Mesendoderm (in vitro differentiated cells): Measurements from ENCODE around the gene COPRS.
A peak's percentile ranks its signal among the peaks of the same experiment; 100 is the strongest.

Source experiments
- DNase-seq: peaks from one replicate; pipeline ENCODE4 v3.0.0; 2013
- H2AK5ac ChIP-seq: 2 replicates; pipeline ENCODE4 v1.6.1; 2013; ENCODE audit warnings: low read length, inconsistent platforms
- H2BK120ac ChIP-seq: 2 replicates; pipeline ENCODE4 v1.6.1; 2013; ENCODE audit warnings: low read depth, mild to moderate bottlenecking, low read length, moderate library complexity, mixed read lengths
- H2BK15ac ChIP-seq: replicated peaks from 2 replicates; pipeline ENCODE4 v1.6.1; 2013; ENCODE audit warnings: low read depth, mild to moderate bottlenecking, moderate library complexity
- H2BK5ac ChIP-seq: 2 replicates; pipeline ENCODE4 v1.6.1; 2013; ENCODE audit warnings: low read length, inconsistent platforms
- H3K18ac ChIP-seq: 2 replicates; pipeline ENCODE4 v1.6.1; 2013; ENCODE audit warnings: mild to moderate bottlenecking, low read length, mixed read lengths
- H3K23ac ChIP-seq: one replicate; pipeline ENCODE4 v1.6.1; 2013; ENCODE audit warnings: low read length
- H3K27ac ChIP-seq: 2 replicates; pipeline ENCODE4 v1.5.1; 2013; ENCODE audit warnings: low read depth, mild to moderate bottlenecking, inconsistent platforms, low read length, moderate library complexity
- H3K27me3 ChIP-seq: 2 replicates; pipeline ENCODE4 v1.6.1; 2013; ENCODE audit warnings: low read length, control low read depth, mild to moderate bottlenecking, inconsistent platforms; ENCODE audit not compliant: insufficient read depth, poor library complexity
- H3K36me3 ChIP-seq: 2 replicates; pipeline ENCODE4 v1.6.1; 2013; ENCODE audit warnings: low read length, inconsistent platforms; ENCODE audit not compliant: control insufficient read depth, insufficient read depth
- H3K4ac ChIP-seq: one replicate; pipeline ENCODE4 v1.6.1; 2013; ENCODE audit warnings: low read depth, mild to moderate bottlenecking, low read length, moderate library complexity
- H3K4me1 ChIP-seq: 2 replicates; pipeline ENCODE4 v1.6.1; 2013; ENCODE audit warnings: low read depth, low read length, inconsistent platforms; ENCODE audit not compliant: control insufficient read depth
- H3K4me2 ChIP-seq: 2 replicates; pipeline ENCODE4 v1.6.1; 2013; ENCODE audit warnings: low read length
- H3K4me3 ChIP-seq: 2 replicates; pipeline ENCODE4 v1.5.1; 2013; ENCODE audit warnings: mild to moderate bottlenecking, low read length
- H3K56ac ChIP-seq: one replicate; pipeline ENCODE4 v1.6.1; 2013; ENCODE audit warnings: low read length
- H3K79me1 ChIP-seq: 2 replicates; pipeline ENCODE4 v1.6.1; 2013; ENCODE audit warnings: low read length, inconsistent platforms
- H3K79me2 ChIP-seq: 2 replicates; pipeline ENCODE4 v1.6.1; 2013; ENCODE audit warnings: mild to moderate bottlenecking, low read length; ENCODE audit not compliant: control insufficient read depth, insufficient read depth
- H3K9ac ChIP-seq: 2 replicates; pipeline ENCODE4 v1.6.1; 2013; ENCODE audit warnings: low read length, inconsistent platforms
- H4K5ac ChIP-seq: one replicate; pipeline ENCODE4 v1.6.1; 2013; ENCODE audit warnings: low read length
- H4K8ac ChIP-seq: one replicate; pipeline ENCODE4 v1.6.1; 2013; ENCODE audit warnings: low read depth, mild to moderate bottlenecking, control low read depth, low read length, moderate library complexity
- WGBS: extraction: QIAGEN DNeasy Blood & Tissue Kit; methylation state at CpG from one replicate; pipeline ENCODE4 v1.1.7; 2013; ENCODE audit warnings: low lambda C conversion rate, missing lambda C conversion rate; ENCODE audit not compliant: insufficient coverage; ENCODE audit errors: extremely low coverage; 5-methylcytosine and 5-hydroxymethylcytosine counted together

The COPRS gene

DNA sequence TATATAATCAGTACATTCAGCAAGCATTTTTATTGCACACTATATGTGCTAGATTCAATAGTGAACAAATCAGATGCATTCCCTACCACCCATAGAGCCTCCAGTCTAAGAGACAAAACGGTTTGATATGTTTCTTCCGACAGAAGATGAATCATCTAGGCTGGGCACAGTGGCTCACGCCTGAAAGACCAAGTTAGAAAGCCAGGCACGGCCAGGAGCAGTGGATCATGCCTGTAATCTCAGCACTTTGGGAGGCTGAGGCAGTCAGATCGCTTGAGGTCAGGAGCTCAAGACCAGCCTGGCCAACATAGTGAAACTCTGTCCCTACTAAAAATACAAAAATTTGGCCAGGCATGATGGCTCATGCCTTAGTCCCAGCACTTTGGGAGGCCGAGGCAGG is 18.3 kb upstream of the COPRS start:
- H2BK5ac ChIP-seq, result no peak overlapping the region
- no peak overlapping the region for H3K18ac ChIP-seq
- DNase-seq, result no peak
- peaks cover 15% of the 10 kb centered on the region for H3K36me3 ChIP-seq
- H3K23ac ChIP-seq, result no peak overlapping the region
- H3K9ac ChIP-seq, result no peak overlapping the region
- no peak overlapping the region for H4K8ac ChIP-seq
- H3K27me3 ChIP-seq, result no peaks in the 10 kb centered on the region
- H3K56ac ChIP-seq, result no peak overlapping the region
- H3K4me3 ChIP-seq, result no peak overlapping the region
- no peak overlapping the region for H3K27ac ChIP-seq
- no peak overlapping the region for H2AK5ac ChIP-seq
- no peak overlapping the region for H4K5ac ChIP-seq
- no peaks in the 10 kb centered on the region for H3K4me1 ChIP-seq
- H2BK15ac ChIP-seq, result no peak overlapping the region
- no CpG with 5 or more reads among the region's 6 CpGs for WGBS
- H3K4me2 ChIP-seq, result no peak overlapping the region
- no peaks in the 10 kb centered on the region for H3K79me1 ChIP-seq
- no peak overlapping the region for H2BK120ac ChIP-seq
- no peak overlapping the region for H3K4ac ChIP-seq
- no peaks in the 10 kb centered on the region for H3K79me2 ChIP-seq

- no peak for DNase-seq
- H3K56ac ChIP-seq, result no peak overlapping the region
- H3K27me3 ChIP-seq, result no peaks in the 10 kb centered on the region
- no peak overlapping the region for H3K4me2 ChIP-seq
- H3K79me1 ChIP-seq, result no peaks in the 10 kb centered on the region
- no peak overlapping the region for H3K23ac ChIP-seq
- peaks cover 12% of the 10 kb centered on the region for H3K36me3 ChIP-seq
- no peak overlapping the region for H3K9ac ChIP-seq
- no peak overlapping the region for H3K27ac ChIP-seq
- H4K8ac ChIP-seq, result no peak overlapping the region
- H3K4ac ChIP-seq, result no peak overlapping the region
- WGBS, result no CpG with 5 or more reads among the region's 2 CpGs
- H3K18ac ChIP-seq, result no peak overlapping the region
- no peak overlapping the region for H3K4me3 ChIP-seq
- no peak overlapping the region for H2AK5ac ChIP-seq
- H4K5ac ChIP-seq, result no peak overlapping the region
- no peak overlapping the region for H2BK120ac ChIP-seq
- H2BK5ac ChIP-seq, result no peak overlapping the region
- no peaks in the 10 kb centered on the region for H3K4me1 ChIP-seq
- no peak overlapping the region for H2BK15ac ChIP-seq
- H3K79me2 ChIP-seq, result no peaks in the 10 kb centered on the region
Measured at GRCh38 chr17:31875081-31875480, 16.0 kb upstream of the COPRS start.

DNA sequence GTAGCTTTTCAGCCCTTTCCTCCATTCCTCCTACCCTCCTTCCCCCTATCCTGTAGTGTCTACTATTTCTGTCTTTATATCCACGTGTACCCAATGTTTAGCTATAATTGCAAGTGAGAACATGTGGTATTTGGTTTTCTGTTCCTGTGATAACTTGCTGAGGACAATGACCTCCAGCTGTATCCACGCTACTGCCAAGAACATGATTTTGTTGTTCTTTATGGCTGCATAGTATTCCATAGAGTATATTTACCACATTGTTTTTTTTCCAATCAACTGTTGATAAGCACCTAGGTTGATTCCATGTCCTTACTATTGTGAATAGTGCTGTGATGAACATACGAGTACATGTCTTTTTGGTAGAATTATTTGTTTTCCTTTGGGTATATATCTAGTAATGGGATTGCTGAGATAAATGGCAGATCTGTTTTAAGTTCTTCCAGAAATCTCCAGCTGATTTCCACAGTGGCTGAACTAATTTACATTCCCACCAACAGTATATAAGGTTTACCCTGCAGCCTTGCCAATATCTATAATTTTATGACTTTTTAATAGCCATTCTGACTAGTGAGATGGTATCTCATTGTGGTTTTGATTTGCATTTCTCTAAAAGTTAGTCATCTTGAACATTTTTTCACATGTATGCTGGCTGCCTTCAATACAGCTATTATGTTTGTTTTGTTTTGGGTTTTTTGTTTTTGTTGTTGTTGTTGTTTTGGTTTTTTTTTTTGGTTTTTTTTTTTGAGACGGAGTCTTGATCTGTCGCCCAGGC is 10.9 kb upstream of the COPRS start:
- no peak overlapping the region for H3K56ac ChIP-seq
- H3K79me2 ChIP-seq, result no peaks in the 10 kb centered on the region
- H2BK15ac ChIP-seq, result no peak overlapping the region
- no peak overlapping the region for H3K4me2 ChIP-seq
- no CpG with 5 or more reads among the region's 5 CpGs for WGBS
- no peak overlapping the region for H2AK5ac ChIP-seq
- H3K18ac ChIP-seq, result no peak overlapping the region
- no peak overlapping the region for H2BK5ac ChIP-seq
- no peak overlapping the region for H4K5ac ChIP-seq
- H2BK120ac ChIP-seq, result no peak overlapping the region
- H3K4me3 ChIP-seq, result no peak overlapping the region
- no peak overlapping the region for H3K27ac ChIP-seq
- no peak overlapping the region for H3K4ac ChIP-seq
- H3K4me1 ChIP-seq, result no peaks in the 10 kb centered on the region
- no peak overlapping the region for H4K8ac ChIP-seq
- H3K36me3 ChIP-seq, result peaks cover 10% of the 10 kb centered on the region
- H3K23ac ChIP-seq, result no peak overlapping the region
- no peak for DNase-seq
- H3K79me1 ChIP-seq, result no peaks in the 10 kb centered on the region
- no peaks in the 10 kb centered on the region for H3K27me3 ChIP-seq
- H3K9ac ChIP-seq, result no peak overlapping the region

DNA sequence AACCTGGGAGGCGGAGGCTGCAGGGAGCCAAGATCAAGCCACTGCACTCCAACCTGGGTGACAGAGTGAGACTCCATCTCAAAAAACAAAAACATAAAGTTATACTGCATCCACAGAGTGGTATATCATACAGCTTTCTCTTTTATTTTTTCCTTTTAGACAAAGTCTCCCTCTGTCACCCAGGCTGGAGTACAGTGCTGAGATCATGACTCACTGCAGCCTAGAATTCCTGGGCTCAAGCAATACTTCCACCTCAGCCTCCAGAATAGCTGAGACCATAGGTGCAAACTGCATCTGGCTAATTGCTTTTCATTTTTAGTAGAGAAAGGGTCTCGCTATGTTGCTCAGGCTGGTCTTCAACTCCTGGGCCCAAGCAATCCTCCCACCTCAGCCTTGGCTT is 10.0 kb upstream of the COPRS start:
- Histone ChIP-seq H2BK5ac (no peak overlapping the region), H4K8ac (no peak overlapping the region), H3K56ac (no peak overlapping the region), H3K23ac (no peak overlapping the region), H3K4me3 (no peak overlapping the region), H3K27me3 (no peaks in the 10 kb centered on the region), H3K79me1 (no peaks in the 10 kb centered on the region), H3K27ac (no peak overlapping the region), H3K4ac (no peak overlapping the region), H3K36me3 (peaks cover 10% of the 10 kb centered on the region), H2BK15ac (no peak overlapping the region), H3K4me2 (no peak overlapping the region), H3K18ac (no peak overlapping the region), H3K79me2 (no peaks in the 10 kb centered on the region), H3K4me1 (no peaks in the 10 kb centered on the region), H2AK5ac (no peak overlapping the region), H4K5ac (no peak overlapping the region), H3K9ac (no peak overlapping the region), H2BK120ac (no peak overlapping the region)
- DNase-seq, result no peak
- no CpG with 5 or more reads among the region's 2 CpGs for WGBS

- Histone ChIP-seq H3K4ac (no peak overlapping the region), H2BK120ac (no peak overlapping the region), H3K4me3 (peak overlapping the region; percentile 69), H3K79me2 (peaks cover 3% of the 10 kb centered on the region), H3K4me2 (peak overlapping the region; percentile 88), H3K27ac (no peak overlapping the region), H4K8ac (no peak overlapping the region), H4K5ac (no peak overlapping the region), H3K56ac (peak overlapping the region; percentile 83), H2AK5ac (no peak overlapping the region), H2BK15ac (no peak overlapping the region), H3K23ac (no peak overlapping the region), H3K79me1 (peaks cover 3% of the 10 kb centered on the region), H3K27me3 (no peaks in the 10 kb centered on the region), H3K9ac (peak overlapping the region; percentile 81), H3K36me3 (peaks cover 2% of the 10 kb centered on the region), H2BK5ac (no peak overlapping the region), H3K18ac (no peak overlapping the region), H3K4me1 (peaks cover 5% of the 10 kb centered on the region)
- DNase-seq, result peak; percentile 17
- whole genome bisulfite sequencing, result no CpG with 5 or more reads among the region's 16 CpGs
Measured at GRCh38 chr17:31859487-31860008, 504 bp upstream of the COPRS start.
